ENCODE measurements around the gene UNC5A. TPM values are rescaled to one million over a fixed set of nuclear protein-coding genes. Genes with fewer than 3 reads are reported as not detected.

The UNC5A gene
- total RNA-seq, 2 experiments from 2014 or later = not detected

GRCh38 chr5:176899946-176900779 is 89.8 kb downstream of the UNC5A start:
- intact Hi-C loops (cut with micrococcal nuclease) = loop anchor here (5.0 kb wide), 1 partner anchor 243 kb away; no protein-coding TSS in a partner anchor
- Mint-ChIP-seq H3K9me3 (peaks cover 2% of the 10 kb centered on the region), H3K36me3 (ENCODE audit: low read depth) (peaks cover 10% of the 10 kb centered on the region), H3K4me3 (no peak overlapping the region), H3K27me3 (ENCODE audit: low read depth) (no peaks in the 10 kb centered on the region), H3K27ac (no peak overlapping the region), H3K4me1 (ENCODE audit: low read depth) (peaks cover 51% of the 10 kb centered on the region)
- DNase-seq = no peak
- CTCF ChIA-PET = interaction anchor here (0.6 to 1.4 kb wide), 2 partner anchors 14 to 239 kb away, joined by 3 to 7 read pairs; no protein-coding TSS in a partner anchor

- Mint-ChIP-seq H3K27ac (no peak overlapping the region), H3K4me1 (ENCODE audit: low read depth) (peaks cover 51% of the 10 kb centered on the region), H3K4me3 (no peak overlapping the region), H3K9me3 (peaks cover 2% of the 10 kb centered on the region), H3K36me3 (ENCODE audit: low read depth) (peaks cover 16% of the 10 kb centered on the region), H3K27me3 (ENCODE audit: low read depth) (no peaks in the 10 kb centered on the region)
- no peak for DNase-seq
- intact Hi-C loops (cut with micrococcal nuclease) = loop anchor here (5.0 kb wide), 1 partner anchor 243 kb away; no protein-coding TSS in a partner anchor
- CTCF ChIA-PET = no interaction called here
These were observed 90.4 kb downstream of the UNC5A start for GRCh38 chr5:176900780-176901204.

- H3K4me1 Mint-ChIP-seq (ENCODE audit: low read depth) = peaks cover 49% of the 10 kb centered on the region
- DNase-seq = peak; percentile 42
- H3K9me3 Mint-ChIP-seq = peaks cover 2% of the 10 kb centered on the region
- H3K27me3 Mint-ChIP-seq (ENCODE audit: low read depth) = no peaks in the 10 kb centered on the region
- H3K4me3 Mint-ChIP-seq = no peak overlapping the region
- intact Hi-C loops (cut with micrococcal nuclease) = loop anchor here (5.0 kb wide), 1 partner anchor 244 kb away; no protein-coding TSS in a partner anchor
- peaks cover 17% of the 10 kb centered on the region for H3K36me3 Mint-ChIP-seq (ENCODE audit: low read depth)
- peak overlapping the region; percentile 81 for H3K27ac Mint-ChIP-seq
- CTCF ChIA-PET = interaction anchor here (0.7 to 1.8 kb wide), 3 partner anchors 101 to 241 kb away, joined by 3 to 7 read pairs (median 4); partner anchors contain the start of gene UIMC1
These were observed 91.1 kb downstream of the UNC5A start for GRCh38 chr5:176901260-176902101.

- Mint-ChIP-seq H3K9me3 (peaks cover 2% of the 10 kb centered on the region), H3K27me3 (ENCODE audit: low read depth) (no peaks in the 10 kb centered on the region), H3K4me1 (ENCODE audit: low read depth) (peaks cover 41% of the 10 kb centered on the region), H3K36me3 (ENCODE audit: low read depth) (peaks cover 19% of the 10 kb centered on the region), H3K4me3 (no peak overlapping the region), H3K27ac (peak overlapping the region; percentile 81)
- CTCF ChIA-PET = interaction anchor here (0.7 to 1.8 kb wide), 4 partner anchors 100 to 244 kb away, joined by 3 to 8 read pairs (median 6); partner anchors contain the start of gene UIMC1
- no peak for DNase-seq
- intact Hi-C loops (cut with micrococcal nuclease) = loop anchor here (5.0 kb wide), 1 partner anchor 245 kb away; no protein-coding TSS in a partner anchor
These were observed 91.9 kb downstream of the UNC5A start for GRCh38 chr5:176902102-176902814.

GRCh38 chr5:176902911-176903664 is 92.7 kb downstream of the UNC5A start:
- H3K4me3 Mint-ChIP-seq = no peak overlapping the region
- no peak overlapping the region for H3K27ac Mint-ChIP-seq
- no peak for DNase-seq
- H3K36me3 Mint-ChIP-seq (ENCODE audit: low read depth) = peaks cover 23% of the 10 kb centered on the region
- H3K27me3 Mint-ChIP-seq (ENCODE audit: low read depth) = no peaks in the 10 kb centered on the region
- intact Hi-C loops (cut with micrococcal nuclease) = loop anchor here (5.0 kb wide), 1 partner anchor 246 kb away; no protein-coding TSS in a partner anchor
- CTCF ChIA-PET = interaction anchor here (0.7 to 1.8 kb wide), 7 partner anchors 17 to 245 kb away, joined by 3 to 8 read pairs (median 4); partner anchors contain the start of gene UIMC1
- peaks cover 34% of the 10 kb centered on the region for H3K4me1 Mint-ChIP-seq (ENCODE audit: low read depth)
- peaks cover 2% of the 10 kb centered on the region for H3K9me3 Mint-ChIP-seq

- peaks cover 31% of the 10 kb centered on the region for H3K4me1 Mint-ChIP-seq (ENCODE audit: low read depth)
These were observed 93.9 kb downstream of the UNC5A start for GRCh38 chr5:176904276-176904675.

GRCh38 chr5:176906126-176906525 is 95.8 kb downstream of the UNC5A start:
- H3K27ac Mint-ChIP-seq = no peak overlapping the region

More at GRCh38 chr5:176904276-176904675, 93.9 kb downstream of the UNC5A start:
- peaks cover 24% of the 10 kb centered on the region for H3K36me3 Mint-ChIP-seq (ENCODE audit: low read depth)
- H3K9me3 Mint-ChIP-seq = peaks cover 2% of the 10 kb centered on the region
- no peaks in the 10 kb centered on the region for H3K27me3 Mint-ChIP-seq (ENCODE audit: low read depth)
- H3K27ac Mint-ChIP-seq = no peak overlapping the region
- CTCF ChIA-PET = interaction anchor here (0.8 to 1.7 kb wide), 2 partner anchors 243 to 246 kb away, joined by 3 to 8 read pairs; no protein-coding TSS in a partner anchor
- H3K4me3 Mint-ChIP-seq = no peak overlapping the region
- intact Hi-C loops (cut with micrococcal nuclease) = loop anchor here (5.0 kb wide), 1 partner anchor 247 kb away; no protein-coding TSS in a partner anchor
- DNase-seq = no peak

GRCh38 chr5:176906796-176907195 is 96.4 kb downstream of the UNC5A start:
- H3K36me3 Mint-ChIP-seq (ENCODE audit: low read depth) = peaks cover 23% of the 10 kb centered on the region
- no peaks in the 10 kb centered on the region for H3K27me3 Mint-ChIP-seq (ENCODE audit: low read depth)
- CTCF ChIA-PET = no interaction called here
- no peak overlapping the region for H3K27ac Mint-ChIP-seq
- intact Hi-C loops (cut with micrococcal nuclease) = no loop called here
- DNase-seq = no peak
- no peaks in the 10 kb centered on the region for H3K9me3 Mint-ChIP-seq
- H3K4me3 Mint-ChIP-seq = no peak overlapping the region
- H3K4me1 Mint-ChIP-seq (ENCODE audit: low read depth) = peaks cover 23% of the 10 kb centered on the region

More at GRCh38 chr5:176906126-176906525, 95.8 kb downstream of the UNC5A start:
- H3K27me3 Mint-ChIP-seq (ENCODE audit: low read depth) = no peaks in the 10 kb centered on the region
- peaks cover 2% of the 10 kb centered on the region for H3K9me3 Mint-ChIP-seq
- H3K4me1 Mint-ChIP-seq (ENCODE audit: low read depth) = peaks cover 26% of the 10 kb centered on the region
- peaks cover 25% of the 10 kb centered on the region for H3K36me3 Mint-ChIP-seq (ENCODE audit: low read depth)
- DNase-seq = no peak
- CTCF ChIA-PET = no interaction called here
- intact Hi-C loops (cut with micrococcal nuclease) = no loop called here
- H3K4me3 Mint-ChIP-seq = no peak overlapping the region

- H3K4me1 Mint-ChIP-seq (ENCODE audit: low read depth) = peaks cover 16% of the 10 kb centered on the region
- H3K4me3 Mint-ChIP-seq = no peak overlapping the region
- no peaks in the 10 kb centered on the region for H3K9me3 Mint-ChIP-seq
- H3K27me3 Mint-ChIP-seq (ENCODE audit: low read depth) = no peaks in the 10 kb centered on the region
- no peak overlapping the region for H3K27ac Mint-ChIP-seq
- CTCF ChIA-PET = interaction anchor here (1.5 kb wide), 1 partner anchor 248 kb away, joined by 3 read pairs; no protein-coding TSS in a partner anchor
- no peak for DNase-seq
- peaks cover 23% of the 10 kb centered on the region for H3K36me3 Mint-ChIP-seq (ENCODE audit: low read depth)
- intact Hi-C loops (cut with micrococcal nuclease) = no loop called here
These were observed 98.5 kb downstream of the UNC5A start for GRCh38 chr5:176908675-176909368.

GRCh38 chr5:176912115-176912514 is 101.8 kb downstream of the UNC5A start:
- Mint-ChIP-seq H3K9me3 (no peaks in the 10 kb centered on the region), H3K4me3 (no peak overlapping the region), H3K36me3 (ENCODE audit: low read depth) (peaks cover 10% of the 10 kb centered on the region), H3K4me1 (ENCODE audit: low read depth) (peaks cover 16% of the 10 kb centered on the region), H3K27ac (peak overlapping the region; percentile 4), H3K27me3 (ENCODE audit: low read depth) (no peaks in the 10 kb centered on the region)
- CTCF ChIA-PET = interaction anchor here (1.0 kb wide), 1 partner anchor 253 kb away, joined by 4 read pairs; no protein-coding TSS in a partner anchor
- no peak for DNase-seq
- intact Hi-C loops (cut with micrococcal nuclease) = loop anchor here (10.0 kb wide), 1 partner anchor 97 kb away; the partner anchor contains the start of gene UNC5A
